Skeletal muscle cell (primary cell): Measurements from ENCODE around the gene TSKS.
"Not testable (repeated sequence)": the region's sequence is repeated elsewhere in the genome, so short reads cannot be mapped to it uniquely, and the experiment has no call there.

Source experiments
- DNase-seq: peaks from one replicate; pipeline ENCODE4 v3.0.0-alpha.2; 2010; ENCODE audit warnings: low read depth
- H3K4me3 ChIP-seq: 2 replicates; pipeline ENCODE4 v1.5.1; 2011; ENCODE audit warnings: low read depth, mild to moderate bottlenecking, control low read depth, low read length, moderate library complexity

TSKS gene

DNA sequence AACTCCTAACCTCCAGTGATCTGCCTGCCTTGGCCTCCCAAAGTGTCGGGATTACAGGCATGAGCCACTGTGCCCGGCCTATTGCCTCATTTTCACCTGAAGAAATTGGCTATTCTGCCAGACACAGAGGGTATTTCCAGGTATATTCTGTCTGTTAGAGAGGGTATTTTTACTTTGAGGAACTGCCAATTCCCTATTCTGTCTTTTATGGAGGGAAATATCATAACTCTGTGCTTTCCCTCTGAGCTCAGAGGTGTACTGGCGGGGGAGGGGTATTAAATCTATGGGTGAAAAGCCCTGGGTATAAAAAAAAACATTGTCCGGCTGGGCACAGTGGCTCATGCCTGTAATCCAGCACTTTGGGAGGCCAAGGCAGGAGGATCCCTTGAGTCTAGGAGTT is 24.8 kb downstream of the TSKS start:
- DNase-seq: no peak
- no peak overlapping the region for H3K4me3 ChIP-seq

DNA sequence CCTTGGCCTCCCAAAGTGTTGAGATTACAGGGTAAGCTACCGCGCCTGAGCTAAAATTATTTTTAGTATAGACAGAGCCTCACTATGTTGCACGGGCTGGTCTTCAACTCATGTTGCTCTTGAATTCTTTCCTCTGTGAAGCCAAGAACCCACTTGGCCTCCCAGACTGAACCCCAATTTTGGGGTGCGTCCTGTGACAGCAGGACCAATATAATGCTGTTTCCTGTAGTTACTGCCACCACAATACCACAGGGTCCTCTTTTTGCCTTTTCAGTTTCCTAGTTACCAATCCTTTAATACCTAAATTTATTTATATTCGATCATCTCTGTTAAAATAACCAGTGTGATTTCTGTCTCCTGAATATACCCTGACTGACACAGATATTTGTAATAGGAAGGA is 32.9 kb downstream of the TSKS start:
- no peak for DNase-seq
- no peak overlapping the region for H3K4me3 ChIP-seq

DNA sequence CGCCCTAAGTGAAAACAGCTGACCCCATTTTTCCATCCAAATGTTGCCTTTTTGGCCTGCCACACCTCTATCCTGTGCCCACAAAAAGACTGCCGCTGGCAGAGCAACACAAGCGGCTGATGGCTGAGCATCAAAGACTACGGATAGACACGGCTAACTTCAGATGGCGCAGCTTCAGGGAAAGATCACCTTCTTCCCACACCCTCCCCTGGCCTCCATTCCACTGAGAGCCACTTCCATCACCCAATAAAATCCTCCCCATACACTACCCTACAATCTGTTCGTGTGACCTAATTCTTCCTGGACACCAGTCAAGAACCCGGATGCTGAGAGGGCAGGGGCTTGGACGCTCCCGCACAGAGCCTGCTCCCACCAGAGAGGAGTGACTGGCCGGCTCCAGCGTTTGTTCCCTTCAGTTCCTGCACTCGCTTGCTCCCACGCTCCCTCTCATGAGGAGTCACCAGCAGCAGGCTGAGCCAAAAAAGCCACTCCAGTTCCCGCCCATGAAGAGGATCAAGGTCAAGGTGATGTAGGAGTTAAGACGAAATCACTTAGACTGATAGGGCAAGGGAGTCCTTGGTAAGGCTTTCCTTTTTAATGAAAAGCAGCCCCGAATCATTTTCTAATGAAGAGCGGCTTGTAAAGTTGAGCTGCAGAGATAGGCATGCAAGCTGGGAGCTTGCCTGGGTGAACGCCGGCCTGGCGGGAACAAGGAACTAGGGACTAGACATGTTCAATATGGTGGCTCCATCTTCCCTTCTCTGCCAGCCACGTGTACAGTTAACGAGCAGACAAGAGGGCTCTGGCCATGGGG is 35.7 kb downstream of the TSKS start:
- peak; percentile 35 for DNase-seq
- H3K4me3 ChIP-seq: no peak overlapping the region

DNA sequence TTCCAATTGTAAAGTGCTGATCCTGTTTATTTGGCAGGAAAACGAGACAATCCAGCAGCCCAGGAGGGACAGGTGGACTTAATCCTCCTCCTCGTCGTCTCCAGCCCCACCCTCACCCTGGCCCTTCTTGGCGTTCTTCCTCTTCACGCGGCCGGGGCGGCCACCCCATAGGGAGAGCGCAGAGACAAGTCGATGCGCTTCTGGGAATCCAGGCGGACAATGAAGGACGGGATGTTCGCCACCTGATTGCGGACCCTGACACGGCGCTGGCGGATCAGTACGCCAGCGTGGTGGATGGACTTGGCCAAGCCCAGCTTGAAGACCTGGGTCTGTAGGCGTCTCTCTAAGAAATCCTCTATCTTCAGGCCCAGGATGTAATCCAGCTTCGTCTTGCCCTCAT is 43.7 kb downstream of the TSKS start:
- DNase-seq: not testable (repeated sequence)

DNA sequence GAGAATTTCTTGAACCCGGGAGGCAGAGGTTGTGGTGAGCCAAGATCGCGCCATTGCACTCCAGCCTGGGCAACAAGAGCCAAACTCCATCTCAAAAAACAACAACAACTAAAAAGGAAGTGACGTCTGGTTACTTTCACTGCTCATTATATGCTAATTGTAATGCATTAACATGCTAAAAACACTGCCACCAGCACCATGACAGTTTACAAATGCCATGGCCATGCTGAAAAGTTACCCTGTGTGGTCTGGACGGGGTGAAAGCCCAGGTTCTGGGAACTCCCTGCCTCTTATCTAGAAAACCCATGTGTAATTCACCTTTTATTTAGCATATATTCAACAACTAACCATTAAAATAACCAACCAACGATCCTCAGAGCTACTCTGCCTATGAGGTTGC is 44.1 kb downstream of the TSKS start:
- DNase-seq: no peak
- H3K4me3 ChIP-seq: no peak overlapping the region

More for the DNA sequence above, 43.7 kb downstream of the TSKS start:
- not testable (repeated sequence) for H3K4me3 ChIP-seq

DNA sequence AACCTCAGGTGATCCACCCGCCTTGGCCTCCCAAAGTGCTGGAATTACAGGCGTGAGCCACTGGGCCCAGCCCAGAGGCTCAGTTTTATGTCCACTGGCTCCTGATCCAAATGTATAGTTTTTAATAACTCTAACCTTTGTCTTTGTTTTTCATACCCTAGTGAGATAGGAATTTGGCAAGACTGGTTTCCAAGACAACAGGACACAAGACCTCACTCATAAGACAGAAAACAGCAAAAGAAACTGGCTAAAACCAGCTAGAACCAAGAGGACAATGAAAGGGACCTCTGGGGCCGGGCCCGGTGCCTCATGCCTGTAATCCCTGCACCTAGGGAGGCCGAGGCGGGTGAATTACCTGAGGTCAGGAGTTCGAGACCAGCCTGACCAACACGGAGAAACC is 44.6 kb downstream of the TSKS start:
- DNase-seq: no peak
- H3K4me3 ChIP-seq: no peak overlapping the region

DNA sequence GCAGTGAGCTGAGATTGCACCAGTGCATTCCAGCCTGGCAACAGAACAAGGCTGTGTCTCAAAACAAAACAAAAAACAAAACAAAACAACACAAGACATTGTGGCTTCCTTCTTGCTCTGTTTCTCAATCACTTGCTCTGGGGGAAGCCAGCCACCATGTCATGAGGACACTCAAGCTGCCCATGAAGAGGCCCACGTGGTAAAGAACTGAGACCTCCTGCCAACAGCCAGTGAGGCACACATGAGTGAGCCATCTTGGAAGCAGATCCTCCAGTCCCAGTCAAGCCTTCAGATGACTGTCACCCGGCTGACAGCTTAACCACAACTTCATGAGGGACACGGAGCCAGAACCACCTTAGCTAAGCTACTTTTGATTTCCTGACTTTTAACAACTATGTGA is 47.0 kb downstream of the TSKS start:
- no peak for DNase-seq
- H3K4me3 ChIP-seq: no peak overlapping the region

DNA sequence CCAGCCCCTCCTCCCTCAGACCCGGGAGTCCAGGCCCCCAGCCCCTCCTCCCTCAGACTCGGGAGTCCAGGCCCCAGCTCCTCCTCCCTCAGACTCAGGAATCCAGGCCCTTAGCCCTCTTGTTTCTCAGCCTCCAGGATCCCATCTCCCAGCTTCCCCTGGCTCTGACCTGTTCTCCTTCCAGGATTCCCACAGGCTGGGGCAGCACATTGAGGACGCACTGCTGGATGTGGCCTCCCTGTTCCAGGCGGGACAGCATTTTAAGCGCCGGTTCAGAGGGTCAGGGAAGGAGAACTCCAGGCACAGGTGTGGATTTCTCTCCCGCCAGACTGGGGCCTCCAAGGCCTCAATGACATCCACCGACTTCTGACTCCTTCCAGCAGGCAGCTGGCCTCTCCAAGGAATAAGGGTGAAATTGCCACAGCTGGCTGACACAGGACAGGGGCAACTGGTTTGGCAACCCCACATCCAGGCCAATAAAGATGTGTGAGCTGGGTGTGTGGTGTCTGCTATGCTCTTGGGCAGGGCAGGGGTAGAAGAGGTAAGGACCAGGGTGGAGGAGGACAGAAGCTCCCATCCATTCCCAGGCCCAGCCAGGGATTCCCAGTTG is 49.8 kb downstream of the TSKS start:
- DNase-seq: no peak
- H3K4me3 ChIP-seq: no peak overlapping the region

DNA sequence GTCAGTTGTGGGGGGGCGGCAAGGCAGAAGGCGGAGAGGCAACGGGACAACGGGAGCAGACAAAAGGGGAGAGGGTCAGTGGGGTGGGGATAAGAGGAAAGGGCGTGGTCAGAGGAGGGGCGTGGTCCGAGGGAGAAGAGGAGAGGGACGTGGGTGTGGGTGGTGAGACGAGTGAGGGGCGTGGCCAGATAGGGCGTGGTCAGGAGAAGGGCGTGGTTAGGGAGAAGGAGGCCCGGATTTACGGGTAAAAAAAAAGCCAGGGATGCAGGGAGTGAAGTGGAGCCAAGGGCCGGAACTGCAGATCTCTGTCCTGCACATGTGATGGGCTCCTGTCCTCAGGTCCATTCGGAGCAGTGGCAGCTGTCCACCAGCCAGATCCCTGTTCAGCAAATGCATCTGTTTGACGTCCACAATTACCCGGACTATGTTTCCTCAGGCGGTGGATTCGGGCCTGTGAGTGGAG is 50.7 kb downstream of the TSKS start:
- DNase-seq: no peak

DNA sequence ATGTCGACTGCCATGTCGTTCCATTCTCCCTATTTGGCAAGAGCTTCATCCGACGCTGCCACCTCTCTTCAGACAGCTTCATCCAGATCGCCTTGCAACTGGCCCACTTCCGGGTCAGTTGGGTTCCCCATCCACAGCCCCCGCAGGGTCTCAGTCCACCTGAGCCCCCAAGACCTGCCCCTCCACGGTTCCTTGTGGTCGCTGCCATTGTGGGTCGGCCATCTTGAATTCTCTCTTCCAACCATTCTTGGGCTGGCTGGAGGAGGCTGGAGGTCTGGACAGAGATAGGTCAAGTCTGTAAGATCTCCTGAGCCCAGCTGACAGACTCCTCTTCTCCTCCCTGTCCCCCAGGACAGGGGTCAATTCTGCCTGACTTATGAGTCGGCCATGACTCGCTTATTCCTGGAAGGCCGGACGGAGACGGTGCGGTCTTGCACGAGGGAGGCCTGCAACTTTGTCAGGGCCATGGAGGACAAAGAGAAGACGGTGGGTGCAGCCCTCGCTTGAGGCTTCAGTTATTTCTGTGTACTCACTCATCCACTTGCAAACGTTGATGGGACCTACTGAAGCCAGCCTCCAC is 52.6 kb downstream of the TSKS start:
- DNase-seq: no peak
- no peak overlapping the region for H3K4me3 ChIP-seq

More for the DNA sequence above, 50.7 kb downstream of the TSKS start:
- H3K4me3 ChIP-seq: no peak overlapping the region

DNA sequence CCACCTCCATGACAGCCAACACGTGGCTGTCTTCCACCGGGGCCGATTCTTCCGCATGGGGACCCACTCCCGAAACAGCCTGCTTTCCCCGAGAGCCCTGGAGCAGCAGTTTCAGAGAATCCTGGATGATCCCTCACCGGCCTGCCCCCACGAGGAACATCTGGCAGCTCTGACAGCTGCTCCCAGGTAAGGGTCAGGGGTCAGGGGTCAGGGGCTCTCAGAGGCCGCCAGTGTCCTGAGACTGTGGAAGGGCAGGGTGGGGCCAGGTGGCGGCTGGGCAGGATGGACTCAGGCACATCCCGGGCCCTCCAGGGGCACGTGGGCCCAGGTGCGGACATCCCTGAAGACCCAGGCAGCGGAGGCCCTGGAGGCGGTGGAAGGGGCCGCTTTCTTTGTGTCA is 57.2 kb downstream of the TSKS start:
- DNase-seq: no peak

DNA sequence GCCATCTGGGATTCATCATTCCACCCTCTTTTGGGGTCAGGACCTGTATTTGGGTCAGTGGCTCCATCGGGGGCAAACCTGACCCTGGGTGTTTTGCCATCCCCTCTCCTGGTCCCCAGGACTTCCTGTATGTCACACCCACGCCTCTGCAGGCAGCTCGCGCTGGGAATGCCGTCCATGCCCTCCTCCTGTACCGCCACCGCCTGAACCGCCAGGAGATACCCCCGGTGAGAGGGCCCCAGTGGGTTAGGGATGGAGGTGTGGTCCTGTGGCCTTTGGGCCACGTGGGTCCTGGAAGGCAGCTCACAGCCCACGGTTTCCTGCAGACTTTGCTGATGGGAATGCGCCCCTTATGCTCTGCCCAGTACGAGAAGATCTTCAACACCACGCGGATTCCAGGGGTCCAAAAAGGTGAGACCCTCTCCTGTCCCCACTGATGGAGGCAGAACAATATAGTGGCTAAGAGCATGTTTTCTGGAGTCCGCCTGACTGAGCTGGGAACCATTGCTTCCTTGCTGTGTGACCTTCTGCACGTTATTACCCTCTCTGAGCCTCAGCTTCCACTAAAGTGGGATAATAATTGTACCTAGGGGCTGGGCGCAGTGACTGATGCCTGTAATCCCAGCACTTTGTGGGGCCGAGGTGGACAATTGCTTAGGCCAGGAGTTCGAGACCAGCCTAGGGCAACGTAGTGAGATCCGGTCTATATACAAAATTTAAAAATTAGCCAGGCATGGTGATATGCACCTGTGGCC is 58.0 kb downstream of the TSKS start:
- H3K4me3 ChIP-seq: no peak overlapping the region
- DNase-seq: no peak

More for the DNA sequence above, 57.2 kb downstream of the TSKS start:
- H3K4me3 ChIP-seq: no peak overlapping the region

DNA sequence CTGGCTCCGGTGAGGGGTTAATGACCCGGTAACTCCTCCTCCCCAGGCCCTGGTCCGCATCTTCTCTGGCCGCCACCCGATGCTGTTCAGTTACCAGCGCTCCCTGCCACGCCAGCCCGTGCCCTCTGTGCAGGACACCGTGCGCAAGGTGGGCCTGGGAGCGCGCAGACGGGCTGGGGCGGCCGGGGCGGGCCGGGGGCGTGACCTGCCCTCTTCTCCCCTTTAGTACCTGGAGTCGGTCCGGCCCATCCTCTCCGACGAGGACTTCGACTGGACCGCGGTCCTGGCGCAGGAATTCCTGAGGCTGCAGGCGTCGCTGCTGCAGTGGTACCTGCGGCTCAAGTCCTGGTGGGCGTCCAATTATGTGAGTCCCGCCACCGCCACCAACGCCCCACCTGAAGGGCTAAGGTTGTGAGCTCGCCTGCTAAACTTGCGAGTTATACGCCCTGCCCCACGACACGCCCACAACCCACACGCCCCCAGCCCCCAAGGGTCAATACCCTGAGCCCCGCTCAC is 61.8 kb downstream of the TSKS start:
- no peak overlapping the region for H3K4me3 ChIP-seq
- no peak for DNase-seq

DNA sequence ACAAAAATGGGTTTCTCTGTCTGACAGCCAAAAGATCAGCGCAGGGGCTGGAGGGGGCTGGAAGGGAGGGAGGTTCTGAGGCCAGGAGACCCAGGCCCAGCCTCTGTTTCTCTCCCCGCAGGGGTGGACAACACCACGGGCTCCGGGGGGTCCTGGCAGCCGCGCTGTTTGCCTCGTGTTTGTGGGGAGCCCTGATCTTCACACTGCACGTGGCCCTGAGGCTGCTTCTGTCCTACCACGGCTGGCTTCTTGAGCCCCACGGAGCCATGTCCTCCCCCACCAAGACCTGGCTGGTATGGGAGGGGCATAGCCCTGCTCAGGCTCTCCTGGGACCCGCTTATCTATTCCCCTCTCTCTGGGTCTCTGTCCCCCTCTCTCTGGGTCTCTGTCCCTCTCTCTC is 62.5 kb downstream of the TSKS start:
- no peak overlapping the region for H3K4me3 ChIP-seq
- DNase-seq: no peak

DNA sequence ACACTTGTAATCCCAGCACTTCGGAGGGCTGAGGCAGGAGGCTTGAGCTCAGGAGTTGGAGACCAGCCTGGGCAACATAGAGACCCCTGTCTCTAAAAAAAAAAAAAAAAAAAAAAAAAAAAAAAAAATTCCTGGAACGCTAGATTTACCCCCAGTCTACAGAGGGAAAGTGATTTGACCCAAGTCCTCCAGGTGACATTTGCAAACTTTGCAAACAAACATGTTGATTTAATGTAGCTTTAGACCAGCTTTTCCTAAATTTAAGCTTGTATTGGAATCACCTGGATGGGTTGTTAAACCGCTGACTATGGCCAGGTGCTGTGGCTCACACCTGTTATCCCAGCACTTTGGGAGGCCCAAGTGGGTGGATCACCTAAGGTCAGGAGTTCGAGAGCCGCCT is 63.7 kb downstream of the TSKS start:
- no peak for DNase-seq
- H3K4me3 ChIP-seq: no peak overlapping the region

DNA sequence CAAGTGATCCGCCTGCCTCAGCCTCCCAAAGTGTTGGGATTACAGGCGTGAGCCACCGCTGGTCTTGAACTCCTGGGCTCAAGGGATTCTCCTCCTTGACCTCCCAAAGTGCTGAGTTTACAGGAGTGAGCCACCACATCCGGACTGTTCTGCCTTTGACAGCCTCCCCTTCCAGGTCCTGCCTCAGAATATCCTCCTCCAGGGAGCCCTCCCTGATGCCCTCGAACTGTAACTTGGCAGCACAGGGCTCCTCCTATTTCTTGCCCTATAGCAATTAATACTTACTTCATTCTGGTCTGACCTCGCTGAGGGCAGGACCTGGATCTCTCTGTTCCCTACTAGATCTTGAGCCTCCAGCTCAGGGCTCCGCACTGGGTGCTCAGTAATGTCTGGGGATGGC is 66.2 kb downstream of the TSKS start:
- H3K4me3 ChIP-seq: no peak overlapping the region
- no peak for DNase-seq

DNA sequence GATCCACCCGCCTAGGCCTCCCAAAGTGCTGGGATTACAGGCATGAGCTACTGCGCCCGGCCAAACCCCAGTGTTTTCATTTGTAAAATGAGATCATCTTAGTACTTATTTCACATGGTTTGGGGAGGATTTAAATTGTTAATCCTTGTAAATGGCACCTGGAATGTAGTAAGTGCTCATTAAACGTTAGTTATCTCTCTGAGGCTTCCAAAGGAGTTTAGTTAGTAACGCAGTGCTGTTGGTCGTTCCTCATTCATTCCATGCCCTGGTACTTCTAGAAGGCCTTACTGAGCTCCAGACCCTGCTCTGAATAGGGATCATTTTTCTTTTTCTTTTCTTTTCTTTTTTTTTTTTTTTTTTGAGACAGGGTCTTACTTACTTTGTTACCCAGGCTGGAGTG is 67.0 kb downstream of the TSKS start:
- DNase-seq: no peak
- H3K4me3 ChIP-seq: no peak overlapping the region

DNA sequence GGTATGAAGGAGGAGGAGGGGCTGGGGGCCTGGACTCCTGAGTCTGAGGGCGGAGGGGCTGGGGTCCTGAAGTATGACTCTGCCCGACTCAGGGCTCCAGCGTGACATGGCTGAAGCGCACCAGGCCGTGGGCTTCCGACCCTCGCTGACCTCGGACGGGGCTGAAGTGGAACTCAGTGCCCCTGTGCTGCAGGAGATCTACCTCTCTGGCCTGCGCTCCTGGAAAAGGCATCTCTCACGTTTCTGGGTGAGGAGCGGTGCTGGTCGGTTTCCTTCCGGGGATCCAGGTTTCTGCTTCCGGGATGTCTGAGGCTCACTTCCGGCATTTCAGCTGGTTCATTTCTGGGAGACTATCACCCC is 71.0 kb downstream of the TSKS start:
- H3K4me3 ChIP-seq: peak overlapping the region; percentile 55
- DNase-seq: no peak

DNA sequence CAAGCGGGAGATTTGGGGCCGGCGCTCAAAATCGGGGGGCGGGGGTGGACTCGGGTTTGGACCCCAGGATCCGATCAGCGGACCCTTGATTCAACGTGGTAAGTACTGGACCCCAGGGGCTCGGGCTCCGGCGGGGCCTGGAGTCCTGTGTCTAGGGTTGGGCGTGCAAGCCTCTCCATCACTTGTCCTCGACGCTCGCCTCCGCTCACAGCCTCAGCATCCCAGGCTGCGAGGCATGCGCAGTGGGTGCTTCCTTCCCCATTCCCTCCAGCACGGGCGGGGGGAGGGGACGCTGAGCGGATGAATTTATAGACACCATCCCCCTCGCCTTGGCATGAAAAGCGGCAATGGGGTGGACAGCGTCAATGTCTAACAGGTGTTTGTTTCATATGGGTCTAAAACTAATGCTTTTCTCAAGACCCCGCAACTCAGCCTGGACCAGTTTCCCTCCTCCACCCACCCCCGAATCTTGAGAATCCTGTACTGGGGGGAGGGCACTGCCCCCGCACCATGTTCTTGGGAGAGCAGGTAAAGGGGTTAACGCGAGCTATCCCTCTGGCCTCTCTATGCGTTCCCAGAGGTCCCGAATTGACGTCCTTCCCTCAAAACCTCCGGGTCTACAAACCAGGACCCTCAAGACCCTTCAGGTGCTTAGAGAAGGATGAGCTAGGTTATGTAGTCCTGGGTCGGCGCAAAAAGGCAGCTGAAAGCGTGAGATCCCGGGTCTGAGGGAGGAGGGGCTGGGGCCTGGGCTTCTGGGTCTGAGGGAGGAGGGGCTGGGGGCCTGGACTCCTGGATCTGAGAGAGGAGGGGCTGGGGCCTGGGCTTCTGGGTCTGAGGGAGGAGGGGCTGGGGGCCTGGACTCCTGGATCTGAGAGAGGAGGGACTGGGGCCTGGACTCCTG is 71.6 kb downstream of the TSKS start:
- peak overlapping the region; percentile 55 for H3K4me3 ChIP-seq
- no peak for DNase-seq
